Fibroblast of lung (primary cell): ENCODE results near the gene NR6A1. TPM values are rescaled to one million over a fixed set of nuclear protein-coding genes. Genes with fewer than 3 reads are reported as not detected.

Experiments used
- DNase-seq, 2 donors: peaks; one replicate each; pipeline versions ENCODE4 v3.0.0 to v3.0.0-alpha.2; 2010; ENCODE audit warnings: low read depth in 2 of 2
- H2AFZ ChIP-seq: 2 replicates; pipeline ENCODE4 v1.5.1; 2012; ENCODE audit warnings: low read length, control low read depth, inconsistent platforms
- H3K27ac ChIP-seq: 2 replicates; pipeline ENCODE4 v1.5.1; 2011; ENCODE audit warnings: low read length, control low read depth; ENCODE audit not compliant: insufficient read depth
- H3K27me3 ChIP-seq: 2 replicates; pipeline ENCODE4 v1.5.1; 2011; ENCODE audit warnings: mild to moderate bottlenecking, low read length; ENCODE audit not compliant: control insufficient read depth, insufficient read depth
- H3K36me3 ChIP-seq: 2 replicates; pipeline ENCODE4 v1.5.1; 2011; ENCODE audit warnings: low read length; ENCODE audit not compliant: control insufficient read depth, insufficient read depth
- H3K4me1 ChIP-seq: 2 replicates; pipeline ENCODE4 v1.5.1; 2011; ENCODE audit warnings: low read length; ENCODE audit not compliant: control insufficient read depth, insufficient read depth; ENCODE audit errors: extremely low read depth
- H3K4me2 ChIP-seq: 2 replicates; pipeline ENCODE4 v1.5.1; 2011; ENCODE audit warnings: low read length, control low read depth; ENCODE audit not compliant: insufficient read depth; ENCODE audit errors: extremely low read depth
- H3K4me3 ChIP-seq, 4 experiments: fragments of 200-600 bp in 1 of 4; sonication (generic) in 1 of 4; replicated peaks in 1 of 4; 2 replicates each; pipeline ENCODE4 v1.5.1; 2011 to 2016; ENCODE audit warnings: low read length in 4 of 4, low read depth in 3 of 4, mild to moderate bottlenecking in 3 of 4, control low read depth in 2 of 4, inconsistent platforms in 1 of 4, mixed read lengths in 1 of 4; ENCODE audit not compliant: insufficient read depth in 1 of 4; ENCODE audit errors: control extremely low read depth in 1 of 4
- H3K79me2 ChIP-seq: 2 replicates; pipeline ENCODE4 v1.5.1; 2012; ENCODE audit warnings: mild to moderate bottlenecking, low read length, inconsistent platforms; ENCODE audit not compliant: control insufficient read depth, insufficient read depth
- H3K9ac ChIP-seq: 2 replicates; pipeline ENCODE4 v1.5.1; 2011; ENCODE audit warnings: mild to moderate bottlenecking, low read length, control low read depth; ENCODE audit not compliant: insufficient read depth
- H3K9me3 ChIP-seq: 2 replicates; pipeline ENCODE4 v1.5.1; 2012; ENCODE audit warnings: low read depth, low read length; ENCODE audit not compliant: control insufficient read depth, insufficient read depth
- H4K20me1 ChIP-seq: 2 replicates; pipeline ENCODE4 v1.5.1; 2011; ENCODE audit warnings: low read length; ENCODE audit not compliant: control insufficient read depth, insufficient read depth; ENCODE audit errors: extremely low read depth
- CTCF ChIP-seq, 2 donors: IDR thresholded peaks in 1 of 2; conservative IDR thresholded peaks in 1 of 2; 1 replicate in 1 of 2; 2 replicates in 1 of 2; pipeline ENCODE4 v1.5.1; 2011 to 2012; ENCODE audit warnings: low read length in 2 of 2, control low read depth in 1 of 2, inconsistent platforms in 1 of 2, low read depth in 1 of 2, mild to moderate bottlenecking in 1 of 2
- EZH2 ChIP-seq: IDR thresholded peaks from 2 replicates; pipeline ENCODE4 v1.5.1; 2012; ENCODE audit warnings: low read length, control low read depth, mild to moderate bottlenecking; ENCODE audit errors: missing control alignments
- polyA plus RNA-seq, 2 donors: library from polyadenylated mRNA; depleted of rRNA in 1 of 2; stranded (reverse) in 1 of 2; unstranded in 1 of 2; fragments of >200 nt; gene quantifications; 2 replicates each; pipeline ENCODE4 v1.2.1, GENCODE V29; 2011 to 2012; ENCODE audit warnings: missing spikeins in 1 of 2
- total RNA-seq: library from RNA; depleted of rRNA; stranded (reverse); fragments of >200 nt; gene quantifications from 2 replicates; pipeline ENCODE4 v1.2.1, GENCODE V29; 2014

Gene NR6A1
- total and polyA plus RNA-seq, 2 donors (not counting 1 experiment from before 2014, with no cell fraction given), result 0.07 to 0.50 TPM

GRCh38 chr9:124510650-124511425 lies 260.3 kb downstream of the NR6A1 start:
- Histone ChIP-seq H3K9me3 (no peaks in the 10 kb centered on the region), H3K9ac (no peak overlapping the region), H3K27me3 (peaks cover 19% of the 10 kb centered on the region), H3K4me3 (no peak overlapping the region), H2AFZ (no peak overlapping the region), H3K27ac (no peak overlapping the region), H4K20me1 (no peaks in the 10 kb centered on the region), H3K4me1 (no peaks in the 10 kb centered on the region), H3K4me2 (no peak overlapping the region), H3K36me3 (no peaks in the 10 kb centered on the region), H3K79me2 (no peaks in the 10 kb centered on the region)
- DNase-seq, result peak in 1 of 2 donors; percentile 12
- no peak for TF ChIP-seq CTCF (conservative IDR thresholded peaks at IDR 0.05 in 1 of 2, IDR thresholded peaks at IDR 0.05 in 1 of 2; ENCODE audit: low read depth in 1 of 2, low read length in 2 of 2)
- no peak for TF ChIP-seq EZH2

DNA sequence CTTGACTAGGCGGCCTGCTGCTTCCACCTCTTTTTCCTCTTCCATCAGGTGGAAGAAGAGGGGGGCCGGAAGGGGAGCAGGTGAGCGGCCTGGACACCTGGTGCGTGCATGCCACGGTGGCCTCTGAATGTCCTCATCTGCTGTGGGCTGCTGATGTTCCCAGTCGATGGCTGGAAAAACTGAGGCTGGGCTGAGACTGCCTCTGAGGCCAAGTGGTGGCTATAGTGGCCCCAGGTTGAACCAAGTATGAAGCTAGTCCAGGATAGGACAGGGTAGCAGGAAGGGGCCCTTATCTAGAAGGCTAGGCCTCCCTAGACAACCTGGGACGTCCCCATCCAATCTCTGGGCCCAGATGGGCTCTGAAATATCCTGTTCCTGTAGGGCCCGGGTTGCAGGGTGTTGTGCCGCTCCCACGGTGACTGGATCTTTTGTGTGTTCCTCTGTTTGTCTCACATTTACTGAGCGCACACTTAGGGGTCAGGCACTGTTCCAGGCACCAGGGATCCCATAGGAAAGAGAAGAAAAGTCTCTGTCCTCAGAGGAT lies 263.2 kb downstream of the NR6A1 start:
- Histone ChIP-seq H3K4me3 (no peak overlapping the region), H3K27me3 (peaks cover 34% of the 10 kb centered on the region), H4K20me1 (no peaks in the 10 kb centered on the region), H3K9ac (no peak overlapping the region), H3K4me2 (no peak overlapping the region), H3K79me2 (no peaks in the 10 kb centered on the region), H3K27ac (no peak overlapping the region), H3K36me3 (no peaks in the 10 kb centered on the region), H3K4me1 (no peaks in the 10 kb centered on the region), H2AFZ (no peak overlapping the region), H3K9me3 (no peaks in the 10 kb centered on the region)
- no peak for DNase-seq
- no peak for TF ChIP-seq CTCF (conservative IDR thresholded peaks at IDR 0.05 in 1 of 2, IDR thresholded peaks at IDR 0.05 in 1 of 2; ENCODE audit: low read depth in 1 of 2, low read length in 2 of 2)

- peaks cover 40% of the 10 kb centered on the region for H3K27me3 ChIP-seq
- no peaks in the 10 kb centered on the region for H3K4me1 ChIP-seq
- H3K9ac ChIP-seq, result no peak within 1 kb of the TSS
- TF ChIP-seq CTCF (conservative IDR thresholded peaks at IDR 0.05 in 1 of 2, IDR thresholded peaks at IDR 0.05 in 1 of 2; ENCODE audit: low read depth in 1 of 2, low read length in 2 of 2), result no peak
- TF ChIP-seq EZH2, result no peak
- H3K36me3 ChIP-seq, result no peaks in the 10 kb centered on the region
- no peak within 1 kb of the TSS for H3K4me3 ChIP-seq
- no peak for DNase-seq
- no peak within 1 kb of the TSS for H3K4me2 ChIP-seq
- no peaks in the 10 kb centered on the region for H3K79me2 ChIP-seq
- H2AFZ ChIP-seq, result no peak within 1 kb of the TSS
- no peaks in the 10 kb centered on the region for H4K20me1 ChIP-seq
- no peak within 1 kb of the TSS for H3K27ac ChIP-seq
- no peaks in the 10 kb centered on the region for H3K9me3 ChIP-seq
Observed at GRCh38 chr9:124506931-124507879, 263.9 kb downstream of the NR6A1 start, which contains the start of gene NR5A1. NR5A1 (minus strand) TSS chr9:124507399; CDS start chr9:124503395, 4,004 bp downstream.
